GM12873 (cell line): ENCODE measurements around the gene FBF1.

ENCODE experiments used
- CTCF ChIP-seq: IDR thresholded peaks from 2 replicates; pipeline ENCODE4 v1.5.1; 2012; ENCODE audit warnings: low read depth, mild to moderate bottlenecking, moderate library complexity, low read length, control low read depth; ENCODE audit not compliant: insufficient read depth; ENCODE audit errors: missing control alignments

FBF1 gene

GRCh38 chr17:75872434-75873351, 68.1 kb downstream of the FBF1 start:
- TF ChIP-seq CTCF = no peak

GRCh38 chr17:75869282-75870141, 71.3 kb downstream of the FBF1 start:
- no peak for TF ChIP-seq CTCF

- TF ChIP-seq CTCF = no peak
Measured at GRCh38 chr17:75864448-75864871, 76.4 kb downstream of the FBF1 start.

GRCh38 chr17:75861927-75862317, 78.9 kb downstream of the FBF1 start:
- TF ChIP-seq CTCF = no peak
